Retina (tissue), 1 donor: ENCODE measurements around the gene PRKX.
"Not testable (repeated sequence)": the region's sequence is repeated elsewhere in the genome, so short reads cannot be mapped to it uniquely, and the experiment has no call there.

Source experiments
- DNase-seq: peaks from one replicate; pipeline ENCODE4 v3.0.0-alpha.2; 2016

The PRKX gene

GRCh38 chrX:3567686-3568085 lies 145.8 kb downstream of the PRKX start:
- no peak for DNase-seq

- DNase-seq = no peak
Observed at GRCh38 chrX:3563451-3563850, 150.0 kb downstream of the PRKX start.

- DNase-seq = not testable (repeated sequence)
Observed at GRCh38 chrX:3560010-3560409, 153.4 kb downstream of the PRKX start.
